ENCODE data around the gene RBPMS2.

GRCh38 chr15:64703632-64703959 lies 71.8 kb downstream of the RBPMS2 start:
- TF ChIP-seq CTCF (IDR thresholded peaks at IDR 0.05) = no peak
- no peak for TF ChIP-seq POLR2A (IDR thresholded peaks at IDR 0.05; ENCODE audit: low read depth)

All from esophagus muscularis mucosa (tissue), 3 donors.